Naive thymus-derived CD4-positive, alpha-beta T cell (primary cell): ENCODE results near the gene SPAG17. TPM values are rescaled to one million over a fixed set of nuclear protein-coding genes. Genes with fewer than 3 reads are reported as not detected.

Experiments used
- ATAC-seq: fragments of 150-1000 bp; cut with Tn5 transposase; 2 replicates; pipeline ENCODE4 v1.10.0; 2021; ENCODE audit warnings: mild to moderate bottlenecking, moderate library complexity
- CTCF ChIA-PET: fragments of 350-600 bp; sonication (Branson Sonifier 250); formaldehyde crosslinking; loops from one replicate; lab custom pipeline; 2021; ENCODE audit warnings: antibody characterized with exemption; lab: Charles Lee
- POLR2A ChIA-PET: fragments of 350-600 bp; sonication (Branson Sonifier 250); formaldehyde crosslinking; loops from one replicate; lab custom pipeline; 2021; ENCODE audit warnings: antibody characterized with exemption, inconsistent platforms; lab: Charles Lee
- DNase-seq, 9 donors: peaks; one replicate each; pipeline versions ENCODE4 v3.0.0 to v3.0.0-alpha.2; 2020 to 2022; ENCODE audit warnings: mixed read lengths in 1 of 9
- H3K27ac ChIP-seq: one replicate; pipeline ENCODE4 v1.7.0; 2013; ENCODE audit warnings: mild to moderate bottlenecking, low read depth, low read length, moderate library complexity
- H3K27me3 ChIP-seq, 2 donors: one replicate each; pipeline ENCODE4 v1.7.0; 2013; ENCODE audit warnings: low read length in 2 of 2, mild to moderate bottlenecking in 2 of 2, moderate library complexity in 2 of 2; ENCODE audit not compliant: control insufficient read depth in 2 of 2, insufficient read depth in 2 of 2
- H3K36me3 ChIP-seq, 3 experiments: 1 replicate in 2 of 3; 2 replicates in 1 of 3; pipeline ENCODE4 v1.7.0; 2013; ENCODE audit warnings: low read length in 3 of 3, mild to moderate bottlenecking in 3 of 3, moderate library complexity in 1 of 3; ENCODE audit not compliant: insufficient read depth in 3 of 3, control insufficient read depth in 2 of 3
- H3K4me1 ChIP-seq, 2 donors: one replicate each; pipeline ENCODE4 v1.7.0; 2013; ENCODE audit warnings: low read length in 2 of 2, mild to moderate bottlenecking in 2 of 2, moderate library complexity in 1 of 2; ENCODE audit not compliant: control insufficient read depth in 2 of 2, insufficient read depth in 2 of 2
- H3K4me3 ChIP-seq: 2 replicates; pipeline ENCODE4 v1.7.0; 2013; ENCODE audit warnings: mild to moderate bottlenecking, low read length
- H3K9me3 ChIP-seq, 3 experiments: 1 replicate in 2 of 3; 2 replicates in 1 of 3; pipeline ENCODE4 v1.7.0; 2013; ENCODE audit warnings: low read length in 3 of 3; ENCODE audit not compliant: control insufficient read depth in 2 of 3
- H3K27ac Mint-ChIP-seq, 9 donors: one replicate each; pipeline ENCODE4 v1.8.0; 2020 to 2022; ENCODE audit warnings: mixed read lengths in 9 of 9, mild to moderate bottlenecking in 8 of 9, moderate library complexity in 5 of 9, inconsistent platforms in 2 of 9
- H3K27me3 Mint-ChIP-seq, 5 donors: one replicate each; pipeline ENCODE4 v1.8.0; 2021 to 2022; ENCODE audit warnings: mixed read lengths in 5 of 5, mild to moderate bottlenecking in 1 of 5
- H3K36me3 Mint-ChIP-seq, 5 donors: one replicate each; pipeline ENCODE4 v1.8.0; 2020 to 2022; ENCODE audit warnings: mixed read lengths in 5 of 5, mild to moderate bottlenecking in 3 of 5, inconsistent platforms in 1 of 5
- H3K4me1 Mint-ChIP-seq, 7 donors: one replicate each; pipeline ENCODE4 v1.8.0; 2020 to 2022; ENCODE audit warnings: mixed read lengths in 7 of 7, mild to moderate bottlenecking in 3 of 7, inconsistent platforms in 1 of 7
- H3K4me3 Mint-ChIP-seq, 10 donors: one replicate each; pipeline ENCODE4 v1.8.0; 2020 to 2022; ENCODE audit warnings: mild to moderate bottlenecking in 10 of 10, mixed read lengths in 10 of 10, moderate library complexity in 6 of 10, inconsistent platforms in 2 of 10
- H3K9me3 Mint-ChIP-seq, 11 donors: one replicate each; pipeline ENCODE4 v1.8.0; 2020 to 2022; ENCODE audit warnings: mixed read lengths in 11 of 11, mild to moderate bottlenecking in 4 of 11, inconsistent platforms in 1 of 11, moderate library complexity in 1 of 11
- intact Hi-C, 2 donors: fragments of 100-400 bp; cut with micrococcal nuclease; formaldehyde crosslinking; loops; one replicate each; pipeline ENCODE4 v1.15.1; 2023
- polyA plus RNA-seq, 2 donors: library from polyadenylated mRNA; unstranded; fragments of 300-500 nt; fragmentation: Illumina TruSeq; gene quantifications; one replicate each; pipeline ENCODE4 v1.2.3, GENCODE V29; 2021
- total RNA-seq, 6 experiments: library from RNA in 5 of 6; stranded (reverse) in 5 of 6; gene quantifications; 1 replicate in 5 of 6; 2 replicates in 1 of 6; pipeline ENCODE4 v1.2.3 and lab custom pipeline; 2021 to 2026

The SPAG17 gene
- total and polyA plus RNA-seq, 7 experiments from 2014 or later: not detected

- POLR2A ChIA-PET: no interaction called here
- Mint-ChIP-seq H3K27me3 (peaks cover 3 to 52% (median 20%) of the 10 kb centered on the region in 5 donors), H3K27ac (no peak overlapping the region), H3K4me3 (no peak overlapping the region), H3K36me3 (no peaks in the 10 kb centered on the region), H3K4me1 (no peaks in the 10 kb centered on the region), H3K9me3 (peaks cover 0 to 10% (median 0%) of the 10 kb centered on the region in 11 donors)
- ATAC-seq (no peak), DNase-seq (no peak)
- Histone ChIP-seq H3K4me3 (no peak overlapping the region), H3K27me3 (no peaks in the 10 kb centered on the region), H3K27ac (no peak overlapping the region), H3K4me1 (no peaks in the 10 kb centered on the region), H3K9me3 (no peaks in the 10 kb centered on the region), H3K36me3 (no peaks in the 10 kb centered on the region)
- CTCF ChIA-PET: no interaction called here
- intact Hi-C loops: no loop called here
Measured at GRCh38 chr1:117985239-117985638, 199.8 kb downstream of the SPAG17 start.

GRCh38 chr1:117981455-117982192 lies 203.4 kb downstream of the SPAG17 start:
- ATAC-seq: no peak
- no peaks in the 10 kb centered on the region for H3K4me1 ChIP-seq

GRCh38 chr1:117976381-117976780 lies 208.6 kb downstream of the SPAG17 start:
- H3K4me3 ChIP-seq: no peak overlapping the region
- intact Hi-C loops: no loop called here
- no peak for ATAC-seq

More at GRCh38 chr1:117981455-117982192, 203.4 kb downstream of the SPAG17 start:
- Histone ChIP-seq H3K36me3 (no peaks in the 10 kb centered on the region), H3K9me3 (no peaks in the 10 kb centered on the region), H3K27me3 (no peaks in the 10 kb centered on the region), H3K4me3 (no peak overlapping the region), H3K27ac (no peak overlapping the region)
- Mint-ChIP-seq H3K36me3 (no peaks in the 10 kb centered on the region), H3K27me3 (peaks cover 3 to 43% (median 20%) of the 10 kb centered on the region in 5 donors), H3K27ac (no peak overlapping the region), H3K4me1 (no peaks in the 10 kb centered on the region), H3K4me3 (no peak overlapping the region), H3K9me3 (peaks cover 0 to 10% (median 0%) of the 10 kb centered on the region in 11 donors)
- ChIA-PET POLR2A (no interaction called here), CTCF (no interaction called here)
- intact Hi-C loops: no loop called here
- DNase-seq: no peak

GRCh38 chr1:117971777-117972176 lies 213.3 kb downstream of the SPAG17 start:
- ATAC-seq: no peak
- no peak for DNase-seq
- CTCF ChIA-PET: no interaction called here
- intact Hi-C loops: no loop called here
- peaks cover 5 to 10% (median 5%) of the 10 kb centered on the region in 5 donors for H3K27me3 Mint-ChIP-seq
- H3K36me3 ChIP-seq: no peaks in the 10 kb centered on the region
- H3K4me1 Mint-ChIP-seq: no peaks in the 10 kb centered on the region
- POLR2A ChIA-PET: no interaction called here
- no peaks in the 10 kb centered on the region for H3K36me3 Mint-ChIP-seq
- no peaks in the 10 kb centered on the region for H3K9me3 Mint-ChIP-seq
- H3K27ac Mint-ChIP-seq: no peak overlapping the region
- H3K27ac ChIP-seq: no peak overlapping the region
- H3K4me3 Mint-ChIP-seq: no peak overlapping the region
- no peaks in the 10 kb centered on the region for H3K9me3 ChIP-seq
- H3K4me3 ChIP-seq: no peak overlapping the region
- no peaks in the 10 kb centered on the region for H3K27me3 ChIP-seq
- H3K4me1 ChIP-seq: no peaks in the 10 kb centered on the region

More at GRCh38 chr1:117976381-117976780, 208.6 kb downstream of the SPAG17 start:
- Histone ChIP-seq H3K27me3 (no peaks in the 10 kb centered on the region), H3K36me3 (no peaks in the 10 kb centered on the region), H3K27ac (no peak overlapping the region), H3K9me3 (no peaks in the 10 kb centered on the region), H3K4me1 (no peaks in the 10 kb centered on the region)
- ChIA-PET POLR2A (no interaction called here), CTCF (no interaction called here)
- Mint-ChIP-seq H3K36me3 (no peaks in the 10 kb centered on the region), H3K9me3 (no peaks in the 10 kb centered on the region), H3K27ac (no peak overlapping the region), H3K4me1 (no peaks in the 10 kb centered on the region), H3K27me3 (peaks cover 5 to 19% (median 6%) of the 10 kb centered on the region in 5 donors), H3K4me3 (no peak overlapping the region)
- no peak for DNase-seq

DNA sequence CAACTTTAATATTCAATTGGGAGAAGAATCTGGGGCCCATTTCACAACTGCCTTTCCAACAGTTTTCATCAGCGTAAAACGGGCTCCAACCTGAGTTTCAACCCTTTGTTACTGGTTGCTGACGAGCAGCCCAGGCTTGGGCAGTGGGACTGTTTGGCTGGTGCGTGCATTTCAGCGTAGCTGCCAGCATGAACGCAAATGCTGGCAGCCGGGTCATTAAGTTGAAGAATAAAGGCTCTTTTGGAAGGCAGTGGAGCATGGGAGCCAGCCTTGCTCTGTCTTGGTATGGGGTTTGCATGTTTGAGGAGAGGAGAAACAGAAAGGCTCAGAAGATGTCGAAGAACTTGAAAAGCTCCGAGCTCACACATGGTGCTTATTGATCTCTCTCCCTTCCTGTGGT lies 214.8 kb downstream of the SPAG17 start:
- Mint-ChIP-seq H3K4me3 (no peak overlapping the region), H3K36me3 (no peaks in the 10 kb centered on the region), H3K9me3 (no peaks in the 10 kb centered on the region), H3K4me1 (no peaks in the 10 kb centered on the region), H3K27ac (no peak overlapping the region), H3K27me3 (peaks cover 0 to 10% (median 5%) of the 10 kb centered on the region in 5 donors)
- CTCF ChIA-PET: no interaction called here
- POLR2A ChIA-PET: no interaction called here
- Histone ChIP-seq H3K36me3 (no peaks in the 10 kb centered on the region), H3K4me1 (no peaks in the 10 kb centered on the region), H3K27me3 (no peaks in the 10 kb centered on the region), H3K9me3 (no peaks in the 10 kb centered on the region), H3K4me3 (no peak overlapping the region), H3K27ac (no peak overlapping the region)
- DNase-seq (no peak), ATAC-seq (no peak)
- intact Hi-C loops: no loop called here

GRCh38 chr1:117967881-117968280 lies 217.1 kb downstream of the SPAG17 start:
- Histone ChIP-seq H3K27ac (no peak overlapping the region), H3K4me1 (no peaks in the 10 kb centered on the region), H3K36me3 (no peaks in the 10 kb centered on the region), H3K27me3 (no peaks in the 10 kb centered on the region), H3K4me3 (no peak overlapping the region), H3K9me3 (no peaks in the 10 kb centered on the region)
- no peaks in the 10 kb centered on the region for H3K36me3 Mint-ChIP-seq
- DNase-seq (no peak), ATAC-seq (no peak)
- no peak overlapping the region for H3K27ac Mint-ChIP-seq
- ChIA-PET POLR2A (no interaction called here), CTCF (no interaction called here)
- intact Hi-C loops: no loop called here
- H3K4me3 Mint-ChIP-seq: no peak overlapping the region
- peaks cover 0 to 5% (median under 1%) of the 10 kb centered on the region in 5 donors for H3K27me3 Mint-ChIP-seq
- peaks cover 0 to 2% (median 0%) of the 10 kb centered on the region in 7 donors for H3K4me1 Mint-ChIP-seq
- no peaks in the 10 kb centered on the region for H3K9me3 Mint-ChIP-seq

DNA sequence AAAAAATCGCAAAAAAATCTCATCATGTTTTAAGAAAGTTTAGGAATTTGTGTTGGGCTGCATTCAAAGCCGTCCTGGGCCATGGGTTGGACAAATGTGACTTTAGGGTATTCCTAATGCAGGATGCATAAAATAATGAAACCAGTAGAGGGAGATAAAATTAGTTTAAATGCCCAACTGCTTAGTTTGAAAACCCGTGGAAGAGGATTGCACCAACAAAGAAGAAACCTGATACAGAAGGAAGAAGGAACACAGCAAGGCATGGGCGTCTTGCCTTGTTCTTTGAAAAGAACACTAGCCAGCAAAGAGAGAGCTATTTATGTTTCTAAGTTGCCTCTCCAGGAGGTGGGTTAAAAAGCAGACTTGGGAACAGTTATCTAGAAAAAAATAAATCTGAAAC lies 217.6 kb downstream of the SPAG17 start:
- intact Hi-C loops: no loop called here
- no peak overlapping the region for H3K27ac Mint-ChIP-seq
- Histone ChIP-seq H3K9me3 (no peaks in the 10 kb centered on the region), H3K27ac (no peak overlapping the region), H3K27me3 (no peaks in the 10 kb centered on the region), H3K4me1 (no peaks in the 10 kb centered on the region), H3K4me3 (no peak overlapping the region), H3K36me3 (no peaks in the 10 kb centered on the region)
- no peak for DNase-seq
- no peak overlapping the region for H3K4me3 Mint-ChIP-seq
- POLR2A ChIA-PET: no interaction called here
- H3K4me1 Mint-ChIP-seq: peaks cover 0 to 2% (median 0%) of the 10 kb centered on the region in 7 donors
- H3K9me3 Mint-ChIP-seq: no peaks in the 10 kb centered on the region
- no peaks in the 10 kb centered on the region for H3K36me3 Mint-ChIP-seq
- no peak for ATAC-seq
- CTCF ChIA-PET: no interaction called here
- peaks cover 0 to 5% (median 0%) of the 10 kb centered on the region in 5 donors for H3K27me3 Mint-ChIP-seq
